ENCODE measurements around the gene PDP2.

Gene PDP2

DNA sequence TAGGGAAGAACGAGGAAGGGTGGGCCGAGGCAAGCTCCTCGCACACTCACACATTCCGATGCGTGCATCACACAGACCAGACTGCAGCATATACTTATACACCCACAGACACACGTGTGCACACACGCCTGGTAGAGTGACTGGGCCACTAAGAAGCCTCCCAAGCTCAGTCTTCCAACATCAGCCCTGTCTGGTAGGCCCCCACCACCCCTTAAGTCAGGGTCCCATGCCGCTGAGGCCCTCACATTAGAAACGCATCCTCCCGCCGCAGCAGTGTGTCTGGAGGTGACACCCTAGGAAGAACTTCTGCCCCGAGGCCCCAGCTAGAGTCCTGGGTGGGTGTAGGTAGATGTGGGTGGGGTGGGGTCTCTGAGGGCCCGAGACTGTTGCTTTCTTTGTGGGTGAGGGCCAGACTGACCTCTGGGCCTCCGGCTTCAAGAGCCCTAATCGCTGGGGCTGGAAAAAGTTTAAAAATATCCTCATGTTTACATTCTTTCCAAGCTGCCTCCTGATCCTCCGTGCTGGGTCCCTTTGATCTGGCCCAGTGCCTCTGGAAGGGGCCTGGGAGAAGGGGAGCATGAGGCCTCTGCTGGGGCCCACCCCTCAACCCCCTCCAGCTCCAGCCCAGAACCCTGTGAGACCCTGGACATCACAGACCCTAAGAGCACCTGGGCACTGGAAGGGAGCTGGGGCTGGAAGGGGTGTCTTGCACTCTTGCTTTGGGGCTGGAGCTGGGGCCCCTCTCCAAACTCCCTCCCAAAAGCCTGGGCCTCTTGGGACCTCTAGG lies 24.7 kb downstream of the PDP2 start:
- no peak for DNase-seq

DNA sequence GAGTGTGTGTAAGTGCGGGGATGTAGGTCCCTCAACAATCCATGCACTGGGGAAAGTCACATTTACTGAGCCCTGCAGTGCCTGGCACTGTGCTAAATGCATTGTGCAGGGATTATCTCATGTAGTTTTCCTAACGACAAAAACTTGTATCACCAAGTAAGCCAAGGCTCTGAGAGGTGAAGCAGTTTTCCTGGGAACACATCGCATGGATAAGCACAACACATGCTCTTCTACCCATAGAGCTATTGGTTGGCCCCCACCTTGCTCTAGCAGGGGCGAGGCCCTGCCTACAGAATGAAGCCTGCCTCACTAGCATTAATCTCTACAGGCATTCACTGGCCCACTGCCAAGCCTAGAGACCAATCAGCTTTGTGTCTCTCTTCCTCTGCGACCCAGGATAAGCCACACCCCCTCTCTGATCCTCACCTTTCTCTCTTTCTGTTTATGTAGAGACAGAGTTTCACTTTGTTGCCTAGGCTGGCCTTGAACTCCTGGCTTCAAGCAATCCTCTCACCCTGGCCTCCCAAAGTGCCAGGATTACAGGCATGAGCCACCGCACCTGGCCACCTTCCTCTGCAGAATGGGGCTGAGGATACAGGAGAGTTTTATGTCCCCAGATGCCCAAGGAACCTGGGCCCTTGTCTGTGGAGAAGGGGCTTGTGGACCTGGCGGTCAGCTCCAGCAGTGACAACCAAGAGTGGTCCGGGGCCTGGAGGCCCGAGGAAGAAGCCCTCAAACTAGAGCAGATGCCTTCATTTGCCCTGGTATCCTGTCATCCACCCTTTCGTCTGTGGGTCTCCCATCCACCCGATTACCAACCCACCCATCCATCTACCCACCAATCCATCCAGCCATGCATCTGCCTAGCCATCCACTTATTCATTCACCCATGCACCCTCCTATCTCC lies 25.6 kb downstream of the PDP2 start:
- no peak for DNase-seq

DNA sequence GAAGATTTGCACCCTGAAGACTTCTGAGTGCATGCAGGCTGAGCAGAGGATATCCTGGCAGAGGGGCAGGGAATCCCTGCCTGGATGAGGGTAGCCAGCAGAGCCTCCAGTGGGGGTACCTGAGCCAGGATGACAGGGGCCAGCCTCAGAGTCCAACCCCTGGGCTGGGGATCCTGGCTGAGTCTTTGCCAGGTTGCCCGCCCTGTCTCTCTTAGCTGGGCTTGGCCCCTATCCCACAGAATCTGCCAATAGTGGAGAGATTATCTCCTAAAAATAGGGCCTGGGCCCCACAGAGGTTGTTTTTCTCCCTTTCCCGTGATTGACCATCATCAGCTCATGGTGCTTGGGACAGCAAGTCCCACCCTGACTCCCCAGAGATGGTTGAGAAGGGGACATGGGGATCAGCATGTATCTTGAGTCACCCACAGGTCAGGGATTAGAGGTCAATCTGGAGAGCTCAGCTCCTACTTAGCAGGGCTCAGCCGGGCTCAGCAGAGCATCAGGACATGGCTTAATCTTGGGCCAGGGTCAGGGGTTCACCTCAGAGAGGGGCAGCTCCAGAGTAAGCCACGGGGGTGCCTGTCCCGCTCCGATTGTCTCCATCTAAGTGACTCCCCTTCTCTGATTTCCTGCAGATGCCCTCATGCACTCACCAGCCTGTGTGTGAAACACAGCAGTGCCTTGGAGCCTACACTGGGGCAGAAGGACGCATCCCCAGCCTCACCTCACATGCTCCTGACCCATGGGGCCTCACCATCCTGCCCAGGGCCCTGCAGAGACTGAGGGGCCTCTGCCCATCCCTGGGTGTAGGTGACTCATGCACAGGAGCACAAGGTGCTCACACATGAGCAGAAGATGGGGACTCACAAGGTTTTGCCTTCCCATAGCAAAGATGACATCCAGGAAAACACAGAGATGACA lies 26.9 kb downstream of the PDP2 start:
- no peak for DNase-seq

DNA sequence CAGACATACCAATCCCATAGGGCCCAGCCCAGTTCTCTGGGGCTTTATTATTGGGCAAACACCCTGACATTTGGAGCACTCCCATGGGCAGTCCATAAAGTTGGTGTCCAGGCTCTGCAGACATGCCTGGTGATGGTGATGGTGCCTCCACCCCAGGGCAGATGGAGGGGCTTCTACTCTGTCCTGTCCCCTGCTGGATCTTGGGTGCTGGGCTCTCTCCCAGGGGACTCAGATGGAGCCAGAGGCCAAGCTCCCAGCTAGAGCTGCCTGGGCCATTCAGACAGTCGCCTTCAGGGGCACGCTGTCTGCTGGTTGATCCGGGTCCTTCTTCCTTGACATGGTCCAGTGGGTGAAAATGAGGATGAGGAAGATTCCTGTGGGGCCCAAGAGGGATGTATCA lies 27.8 kb downstream of the PDP2 start:
- no peak for DNase-seq

DNA sequence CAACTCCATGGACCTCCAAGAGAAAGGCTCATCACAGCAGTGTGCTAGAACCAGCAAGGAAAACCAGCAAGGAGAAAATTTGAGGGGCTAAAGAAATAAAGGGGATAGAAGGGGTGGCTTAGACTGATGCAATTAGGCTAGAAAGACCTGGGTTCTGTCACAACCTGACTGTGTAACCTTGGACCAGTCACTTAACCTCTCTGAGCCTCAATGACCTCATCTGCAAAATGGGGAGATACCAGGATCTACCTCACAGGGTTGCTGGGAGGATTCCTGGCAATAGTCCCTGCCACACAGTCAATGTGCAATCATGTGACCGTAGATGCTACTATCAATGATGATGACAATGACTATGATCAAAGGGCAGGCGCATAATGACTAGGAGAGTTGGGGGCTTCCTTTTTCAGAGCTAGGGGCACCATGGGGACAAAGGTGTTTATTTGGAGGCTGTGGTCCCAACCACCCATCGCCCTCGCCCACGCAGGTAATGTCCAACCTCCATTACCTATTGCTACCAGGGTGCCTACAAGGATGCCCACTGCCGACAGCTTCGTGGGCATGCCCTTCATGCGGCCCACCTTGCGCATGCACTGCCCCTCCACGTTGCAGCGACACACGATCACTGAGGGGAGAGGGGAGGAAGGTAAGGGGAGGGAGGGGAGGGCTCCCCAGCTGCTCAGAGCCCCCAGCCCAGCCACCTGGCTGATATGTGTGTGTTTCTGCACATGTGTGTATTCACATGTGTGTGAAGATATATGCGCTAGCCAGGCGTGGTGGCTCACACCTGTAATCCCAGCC lies 28.6 kb downstream of the PDP2 start:
- DNase-seq: no peak

DNA sequence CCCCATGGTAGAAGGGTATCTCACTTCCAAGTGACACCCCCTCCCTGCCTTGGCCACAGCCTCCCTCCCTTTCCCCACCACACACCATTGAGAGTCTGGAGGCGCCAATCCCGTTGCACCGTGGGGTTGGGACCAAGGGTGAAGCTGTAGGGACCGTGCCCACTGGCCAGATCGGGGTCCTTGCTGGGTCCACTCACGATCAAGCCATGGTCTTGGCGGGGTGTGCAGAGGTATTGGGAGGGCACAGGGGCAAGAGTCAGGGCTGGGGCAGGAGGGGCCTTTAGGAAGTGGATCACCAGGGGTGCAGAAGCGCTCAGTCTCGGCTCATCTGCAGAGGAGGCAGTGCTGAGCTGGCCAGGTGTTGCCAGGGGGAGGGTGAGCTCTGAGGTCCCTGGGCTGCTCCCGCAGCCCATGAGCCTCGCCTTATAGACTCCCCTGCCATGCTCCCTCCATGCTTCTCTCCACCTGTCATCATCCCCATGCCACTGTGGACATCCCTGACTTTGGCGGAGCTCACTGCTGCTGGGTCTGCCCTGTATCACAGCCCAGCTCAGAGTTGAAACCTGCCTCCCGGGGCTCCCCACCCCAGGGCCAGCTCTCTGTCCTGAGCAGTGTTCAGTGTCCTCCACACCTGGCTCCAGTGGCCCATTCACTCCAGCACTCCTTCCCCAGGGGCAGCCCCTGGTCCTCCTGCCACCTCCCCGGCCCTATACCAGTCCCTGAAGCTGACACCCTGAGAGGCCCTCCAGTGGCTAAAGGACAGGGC lies 30.0 kb downstream of the PDP2 start:
- no peak for DNase-seq

DNA sequence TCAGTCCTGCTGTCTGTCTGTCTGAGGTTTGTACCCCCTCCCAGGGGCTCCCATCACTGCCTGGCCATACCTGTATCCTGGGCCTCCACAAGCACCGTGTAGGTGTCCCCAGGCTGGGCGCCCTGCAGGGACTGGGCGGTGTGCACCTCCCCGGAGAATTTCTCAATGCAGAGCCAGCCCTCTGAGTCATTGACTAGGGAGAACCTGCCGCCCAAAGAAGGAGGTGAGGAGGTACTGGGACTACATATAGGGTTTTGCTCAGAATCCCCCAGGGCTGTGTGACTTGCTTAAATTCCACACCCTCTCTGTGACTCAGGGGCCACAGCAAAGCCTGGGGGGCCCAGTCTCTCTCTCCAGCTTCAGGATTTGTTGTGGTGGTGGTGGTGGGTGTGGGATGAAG lies 30.8 kb downstream of the PDP2 start:
- no peak for DNase-seq

DNA sequence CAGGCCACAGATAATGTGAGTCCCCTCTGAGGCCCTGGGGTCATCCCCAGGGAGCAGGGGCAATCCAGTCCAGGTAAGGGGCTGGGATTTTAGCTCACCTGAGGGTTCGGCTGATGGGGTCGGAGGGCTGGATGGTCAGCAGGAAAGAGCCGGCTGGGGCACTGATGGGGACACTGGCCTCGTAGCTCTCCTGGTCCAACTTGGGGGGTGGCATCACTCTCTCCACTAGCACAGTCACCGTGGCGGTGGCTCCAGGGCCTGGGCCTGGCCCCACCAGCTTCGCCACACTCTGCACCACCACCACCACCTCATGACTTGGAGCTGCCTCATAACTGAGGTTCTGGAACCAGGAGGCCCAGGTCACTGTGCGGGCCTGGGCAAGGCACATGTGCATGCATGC lies 31.5 kb downstream of the PDP2 start:
- DNase-seq: no peak

DNA sequence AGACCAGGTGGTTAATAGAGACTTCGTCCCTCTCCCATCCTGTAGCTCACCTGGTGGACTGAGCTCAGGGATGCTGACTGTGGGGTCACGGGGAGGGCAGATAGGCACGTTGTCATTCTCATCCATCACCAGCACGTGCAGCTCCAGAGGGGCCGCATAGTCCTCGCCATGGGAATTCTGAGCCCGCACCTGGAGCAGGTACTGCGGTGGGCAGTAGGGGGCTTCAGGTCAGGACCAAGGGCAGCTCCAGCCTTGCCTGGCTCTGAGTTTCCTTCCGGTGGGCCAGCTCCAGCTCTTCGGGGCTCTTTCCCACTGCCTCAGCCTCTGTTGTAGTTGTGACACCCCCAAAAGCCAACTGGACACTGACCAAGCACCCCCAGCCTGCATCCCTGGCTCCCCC lies 32.8 kb downstream of the PDP2 start:
- DNase-seq: no peak

DNA sequence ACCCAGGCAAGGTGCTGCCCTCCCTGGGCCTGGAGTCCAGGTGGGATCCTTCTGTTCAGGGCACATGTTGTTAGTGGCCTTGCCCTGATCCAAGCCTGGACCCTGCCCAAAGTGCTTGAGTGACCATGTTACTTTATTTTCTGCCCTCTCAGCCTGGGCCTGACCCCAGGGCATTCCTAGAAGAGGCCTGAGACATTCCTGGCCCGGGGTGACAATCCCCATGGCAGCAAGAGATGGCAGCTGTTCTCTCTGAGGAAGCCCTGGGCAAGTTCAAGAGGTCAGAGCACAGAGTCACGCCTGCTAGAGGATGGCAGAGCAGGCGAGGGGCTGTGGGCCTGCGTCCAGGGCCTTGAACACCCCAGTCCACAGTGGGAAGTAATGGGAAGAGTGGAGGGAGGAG lies 33.4 kb downstream of the PDP2 start:
- DNase-seq: no peak

DNA sequence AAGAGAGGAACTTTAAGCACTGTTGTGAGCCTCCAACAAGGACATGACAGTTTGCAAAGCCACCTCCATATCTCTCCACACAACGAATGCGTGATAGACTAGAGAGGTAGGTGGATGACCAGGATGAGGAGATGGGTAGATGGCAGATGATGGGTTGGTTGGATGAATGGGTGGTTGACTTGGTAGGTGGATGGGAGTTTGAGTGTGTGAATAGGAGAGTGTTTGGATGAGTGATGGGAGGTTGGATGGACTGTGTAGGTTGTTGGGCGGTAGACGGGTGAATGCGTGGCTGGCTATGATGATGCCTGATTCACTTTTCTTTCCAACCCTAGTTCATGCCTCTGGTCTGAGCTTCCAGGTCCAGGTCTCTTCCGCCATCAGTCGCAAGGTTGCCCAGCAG lies 34.2 kb downstream of the PDP2 start:
- DNase-seq: no peak

DNA sequence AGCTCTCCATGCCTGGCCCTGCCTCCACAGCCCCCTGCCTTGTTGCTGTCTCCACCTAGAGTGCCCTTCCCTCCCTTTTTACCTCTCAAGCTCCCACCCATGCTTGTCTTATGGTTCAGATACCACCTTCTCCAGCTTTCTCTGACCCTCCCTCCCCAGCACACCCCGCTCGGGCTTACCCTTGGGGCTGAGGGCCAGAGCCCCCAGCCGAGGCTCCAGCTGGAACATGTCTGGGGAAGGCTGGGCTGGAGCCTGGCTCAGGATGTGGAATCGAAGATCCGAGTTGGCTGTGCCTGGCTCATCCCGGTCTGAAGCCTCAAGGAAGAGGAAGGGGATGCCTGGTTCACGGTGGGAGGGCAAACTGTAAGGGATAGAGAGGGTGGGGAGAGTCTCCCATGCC lies 34.7 kb downstream of the PDP2 start:
- DNase-seq: no peak

DNA sequence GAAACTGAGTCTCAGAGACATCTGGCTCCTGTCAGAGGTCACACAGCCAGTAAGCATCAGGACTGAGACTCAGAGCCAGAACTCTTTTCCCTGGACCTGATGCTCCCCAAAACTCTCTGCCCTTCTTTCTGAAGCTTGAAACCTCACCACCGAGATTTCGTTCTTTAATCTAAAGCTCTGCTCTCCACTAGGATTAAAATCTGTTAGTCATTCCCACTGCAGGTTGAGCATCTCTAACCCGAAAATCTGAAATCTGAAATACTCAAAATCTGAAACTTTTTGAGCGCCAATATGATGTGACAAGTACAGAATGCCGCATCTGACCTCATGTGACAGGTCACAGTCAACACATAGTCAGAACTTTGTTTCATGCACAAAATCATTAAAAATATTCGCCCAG lies 36.2 kb downstream of the PDP2 start:
- DNase-seq: no peak

DNA sequence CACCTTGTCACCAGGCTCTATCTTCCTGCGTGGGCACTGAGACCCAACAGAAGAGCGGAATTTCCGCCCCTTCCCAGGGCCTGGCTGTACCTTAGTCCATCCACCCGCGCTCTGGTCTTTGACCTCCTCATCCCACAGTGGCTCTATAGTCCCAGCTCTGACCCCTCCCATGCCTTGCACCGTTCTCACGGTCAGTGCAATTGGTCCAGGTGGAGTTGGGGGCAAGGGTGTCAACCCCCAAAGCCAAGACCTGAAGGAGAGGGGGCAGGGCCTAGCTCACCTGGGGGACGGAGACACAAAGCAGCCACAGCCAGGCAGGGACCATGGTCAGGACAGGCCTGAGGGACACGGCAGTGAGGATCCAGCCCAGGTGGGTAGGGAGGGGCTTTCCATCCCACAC lies 37.4 kb downstream of the PDP2 start:
- DNase-seq: no peak

DNA sequence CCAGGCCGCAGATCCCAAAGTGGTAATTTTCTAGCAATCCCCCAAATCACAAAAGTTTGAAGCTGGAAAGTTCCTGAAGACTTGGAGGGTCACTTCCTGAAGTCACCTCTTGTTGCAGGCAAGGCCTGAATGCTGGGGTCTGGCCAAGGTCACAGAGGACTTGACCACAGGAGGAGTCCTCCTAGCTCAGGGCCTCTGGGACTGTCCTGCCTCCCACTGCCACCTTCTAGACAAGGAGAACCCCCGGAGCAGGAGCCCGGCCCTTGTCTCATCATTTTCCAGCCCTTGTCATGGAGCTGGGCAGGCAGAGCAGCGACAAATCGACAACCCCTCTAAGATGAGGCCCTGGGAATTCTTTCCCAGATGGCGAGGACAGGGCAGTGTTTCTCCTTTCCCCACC lies 38.0 kb downstream of the PDP2 start:
- no peak for DNase-seq

DNA sequence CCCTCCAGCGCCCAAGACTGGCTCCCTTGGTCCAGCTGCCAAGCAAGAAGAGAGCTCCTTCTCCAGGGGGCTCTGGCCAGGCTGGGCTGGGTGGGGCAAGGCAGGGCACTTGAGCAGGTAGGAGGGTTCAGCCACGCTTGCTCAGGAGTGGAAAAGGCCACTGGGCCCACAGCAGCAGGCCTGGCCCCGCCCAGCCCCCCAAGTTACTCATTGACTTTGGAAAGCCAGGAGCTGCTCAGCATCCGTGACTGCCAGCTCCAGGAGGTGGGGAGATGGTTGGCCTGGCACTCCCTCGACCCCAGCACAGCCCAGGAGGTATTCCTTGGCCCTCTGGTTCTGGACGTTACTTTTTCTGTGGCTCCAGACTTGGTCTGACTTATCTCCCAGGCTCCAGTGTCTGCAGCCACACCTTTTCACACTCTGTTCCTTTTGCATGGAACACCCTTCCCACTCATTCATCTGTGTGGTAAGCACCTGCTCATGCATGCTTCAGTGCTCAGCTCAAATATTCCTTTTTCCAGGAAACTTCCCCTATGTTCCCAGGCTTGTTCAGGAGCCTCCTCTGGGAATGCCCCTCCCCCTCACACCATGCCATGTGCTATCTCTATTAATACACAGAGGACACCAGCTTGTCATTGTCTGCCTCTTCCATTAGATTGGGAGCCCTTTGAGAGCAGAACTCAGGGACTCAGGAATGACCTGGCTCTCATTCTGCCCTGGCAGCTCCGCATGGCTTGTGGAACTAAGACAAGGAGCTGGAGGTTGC lies 38.7 kb downstream of the PDP2 start, which contains the start of gene CDH16:
TSS of gene CDH16 (minus strand) at position 83 of the 766 bp plus-strand sequence. CDS start 820 bp downstream, outside the sequence.
- DNase-seq: no peak

DNA sequence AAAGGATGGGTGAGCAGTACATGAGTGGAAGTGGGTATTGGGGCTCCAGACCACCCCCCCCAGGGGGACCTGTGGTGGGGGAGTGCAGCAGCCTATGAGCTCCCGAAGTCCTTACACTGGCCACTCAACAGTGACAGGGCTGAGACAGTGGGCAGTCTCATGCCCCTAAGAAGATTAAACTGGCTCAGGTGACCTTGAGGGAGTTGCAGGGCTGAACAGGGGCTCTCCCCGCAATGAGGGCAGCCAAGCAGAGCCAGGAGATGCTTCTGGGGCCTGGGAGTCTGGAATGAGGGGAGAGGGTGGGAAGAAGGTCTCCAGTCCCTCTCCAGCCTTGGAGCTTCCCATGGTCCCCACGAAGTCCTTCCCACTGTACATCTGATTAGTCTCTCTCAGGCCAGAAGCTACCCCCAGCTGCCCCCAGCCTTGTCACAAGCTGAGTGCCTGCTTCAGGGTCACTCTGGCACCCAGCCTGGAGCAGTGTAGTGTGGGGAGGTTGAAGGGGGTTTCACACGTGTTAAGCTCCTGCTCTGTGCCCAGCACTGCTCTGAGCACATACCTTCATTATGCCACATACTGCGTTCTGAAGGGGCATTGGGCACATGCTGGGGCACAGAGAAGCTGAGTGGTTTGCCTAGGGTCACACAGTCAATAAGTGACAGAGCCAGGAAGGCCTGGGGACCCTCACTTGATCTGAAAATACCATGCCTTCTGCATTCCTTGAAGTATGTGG lies 39.4 kb downstream of the PDP2 start:
- DNase-seq: no peak

DNA sequence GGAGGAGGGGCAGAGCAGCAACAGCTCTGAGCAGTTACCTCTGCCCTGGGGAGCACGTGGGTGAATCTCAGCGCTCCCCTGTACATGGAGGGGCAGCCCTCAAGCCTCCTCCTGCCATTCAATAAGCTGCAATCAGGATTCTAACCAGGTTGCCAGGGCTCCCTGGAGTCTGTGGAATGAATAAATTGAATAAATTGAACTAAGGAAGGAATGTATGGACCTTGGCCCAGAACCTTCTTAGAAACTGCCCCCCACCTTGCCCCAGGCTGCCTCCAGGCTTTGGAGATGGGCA lies 39.9 kb downstream of the PDP2 start:
- DNase-seq: no peak

DNA sequence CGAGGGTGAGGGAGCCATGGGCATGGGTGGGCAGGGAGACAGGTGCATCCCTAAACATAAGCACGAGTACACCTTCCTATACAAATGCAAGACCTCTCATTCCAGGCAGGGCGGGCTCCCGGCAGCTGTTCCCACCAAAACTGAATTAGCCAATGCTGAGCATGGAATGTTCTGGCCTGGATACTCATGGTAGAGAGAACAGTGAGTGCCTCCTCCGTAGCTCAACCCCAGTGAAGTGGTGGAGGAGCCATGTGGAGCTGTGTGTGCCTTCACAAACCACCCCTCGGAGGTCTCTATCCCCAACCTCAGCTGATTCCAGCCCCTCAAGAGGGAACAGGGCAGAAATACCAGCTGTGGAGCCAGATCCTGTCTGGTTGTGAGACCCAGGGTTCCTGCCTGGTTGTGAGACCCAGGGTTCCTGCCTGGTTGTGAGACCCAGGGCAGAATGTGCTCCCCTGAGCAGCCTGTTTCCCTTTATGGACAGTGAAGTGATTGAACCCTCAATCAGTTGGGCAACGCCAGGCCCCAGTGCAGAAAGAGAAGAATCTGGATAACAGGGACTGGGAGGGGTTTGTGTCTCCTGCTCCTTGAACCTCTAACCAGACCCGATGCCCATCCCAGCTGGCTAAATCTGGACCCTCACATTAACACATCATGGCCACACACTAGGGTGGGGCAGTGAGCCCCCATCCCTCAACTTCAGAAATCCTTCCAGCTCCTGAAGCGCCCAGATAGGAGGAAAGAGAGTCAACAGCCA lies 40.8 kb downstream of the PDP2 start:
- no peak for DNase-seq
